ENCODE data around the gene ITPR2.

GRCh38 chr12:26367991-26368730 is 464.8 kb downstream of the ITPR2 start:
- no peak for TF ChIP-seq POLR2A (IDR thresholded peaks at IDR 0.05; ENCODE audit: low read depth, low read length)
- no peak for TF ChIP-seq TAF1 (IDR thresholded peaks at IDR 0.05; ENCODE audit: borderline replicate concordance, low read depth, low read length)

Measured in GM12892 (cell line).